HG03108 (cell line): ENCODE measurements around the gene AMY1A.
"Not testable (repeated sequence)": the region's sequence is repeated elsewhere in the genome, so short reads cannot be mapped to it uniquely, and the experiment has no call there.

ENCODE experiments used
- ATAC-seq: cut with Tn5 transposase; IDR thresholded peaks from one replicate; pipeline ENCODE4 v1.9.1; 2021; ENCODE audit warnings: moderate library complexity; ENCODE audit not compliant: unreplicated experiment

Gene AMY1A

GRCh38 chr1:103655460-103655859 lies at the start of gene AMY1A:
AMY1A (plus strand) TSS chr1:103655760; CDS start chr1:103656331, 571 bp downstream.
- not testable (repeated sequence) for ATAC-seq

GRCh38 chr1:103616362-103616761 lies 39.2 kb upstream of the AMY1A start:
- no peak for ATAC-seq

- ATAC-seq = not testable (repeated sequence)
Measured at GRCh38 chr1:103616994-103617477, 38.5 kb upstream of the AMY1A start, which contains the start of gene AMY2A. AMY2A (plus strand) TSS chr1:103617427; CDS start chr1:103617441, 14 bp downstream.

- ATAC-seq = not testable (repeated sequence)
Measured at GRCh38 chr1:103627436-103627835, 28.1 kb upstream of the AMY1A start.

GRCh38 chr1:103641194-103641593 lies 14.4 kb upstream of the AMY1A start:
- not testable (repeated sequence) for ATAC-seq

GRCh38 chr1:103643908-103644307 lies 11.7 kb upstream of the AMY1A start:
- ATAC-seq = not testable (repeated sequence)

- ATAC-seq = not testable (repeated sequence)
Measured at GRCh38 chr1:103650305-103650704, 5.3 kb upstream of the AMY1A start.

GRCh38 chr1:103650889-103651288 lies 4.7 kb upstream of the AMY1A start:
- ATAC-seq = not testable (repeated sequence)

- ATAC-seq = not testable (repeated sequence)
Measured at GRCh38 chr1:103654133-103654532, 1.4 kb upstream of the AMY1A start.

GRCh38 chr1:103676335-103676734 lies 20.8 kb downstream of the AMY1A start:
- not testable (repeated sequence) for ATAC-seq

GRCh38 chr1:103696110-103696509 lies 40.5 kb downstream of the AMY1A start, which contains the start of gene AMY1B:
AMY1B (minus strand) TSS chr1:103696210; CDS start chr1:103695639, 571 bp downstream.
- not testable (repeated sequence) for ATAC-seq

GRCh38 chr1:103697430-103697829 lies 41.9 kb downstream of the AMY1A start:
- not testable (repeated sequence) for ATAC-seq

GRCh38 chr1:103700669-103701068 lies 45.1 kb downstream of the AMY1A start:
- ATAC-seq = not testable (repeated sequence)

- not testable (repeated sequence) for ATAC-seq
Measured at GRCh38 chr1:103701256-103701655, 45.7 kb downstream of the AMY1A start.

GRCh38 chr1:103707670-103708069 lies 52.1 kb downstream of the AMY1A start:
- ATAC-seq = not testable (repeated sequence)

- ATAC-seq = not testable (repeated sequence)
Measured at GRCh38 chr1:103710381-103710780, 54.8 kb downstream of the AMY1A start.
